H1 (cell line): ENCODE results near the gene ANKS1B. TPM values are rescaled to one million over a fixed set of nuclear protein-coding genes. Genes with fewer than 3 reads are reported as not detected.

Experiments
- CTCF ChIA-PET: fragments of 300-600 bp; sonication (Branson Sonifier 250); formaldehyde crosslinking; loops from one replicate; lab custom pipeline; 2021; ENCODE audit not compliant: partially characterized antibody; lab: Charles Lee
- POLR2A ChIA-PET: fragments of 300-600 bp; sonication (Branson Sonifier 250); formaldehyde crosslinking; loops from one replicate; lab custom pipeline; 2021; ENCODE audit warnings: inconsistent platforms; ENCODE audit not compliant: partially characterized antibody; lab: Charles Lee
- DNase-seq, 2 experiments: peaks; one replicate each; pipeline versions ENCODE4 v3.0.0 to v3.0.0-alpha.2; 2010 to 2022; ENCODE audit warnings: low spot score in 2 of 2, low read depth in 1 of 2, mixed read lengths in 1 of 2
- FAIRE-seq: peaks from 2 replicates; lab custom pipeline; 2011; peaks lifted over from hg19 to GRCh38; lab: Jason Lieb, UNC
- H2AFZ ChIP-seq: 2 replicates; pipeline ENCODE4 v1.8.1; 2012; ENCODE audit warnings: low read length, inconsistent platforms
- H2AK5ac ChIP-seq: 2 replicates; pipeline ENCODE4 v1.6.1; 2013; ENCODE audit warnings: low read depth, low read length
- H2BK120ac ChIP-seq: replicated peaks from 2 replicates; pipeline ENCODE3; 2013; ENCODE audit warnings: low read depth, low read length, inconsistent platforms
- H2BK12ac ChIP-seq: 2 replicates; pipeline ENCODE4 v1.6.1; 2013; ENCODE audit warnings: low read depth, low read length
- H2BK15ac ChIP-seq: 2 replicates; pipeline ENCODE4 v1.6.1; 2013; ENCODE audit warnings: low read length
- H2BK20ac ChIP-seq: 2 replicates; pipeline ENCODE4 v1.6.1; 2013; ENCODE audit warnings: low read length
- H2BK5ac ChIP-seq: 2 replicates; pipeline ENCODE4 v1.6.1; 2013; ENCODE audit warnings: low read depth, low read length
- H3K14ac ChIP-seq: 2 replicates; pipeline ENCODE4 v1.6.1; 2013; ENCODE audit warnings: inconsistent platforms; ENCODE audit not compliant: insufficient read length
- H3K18ac ChIP-seq: 2 replicates; pipeline ENCODE4 v1.6.1; 2013; ENCODE audit warnings: low read length; ENCODE audit errors: extremely low read depth
- H3K23ac ChIP-seq: 2 replicates; pipeline ENCODE4 v1.6.1; 2013; ENCODE audit warnings: inconsistent platforms; ENCODE audit not compliant: insufficient read length
- H3K23me2 ChIP-seq: 2 replicates; pipeline ENCODE4 v1.6.1; 2013; ENCODE audit warnings: low read depth, low read length
- H3K27ac ChIP-seq: 2 replicates; pipeline ENCODE4 v1.6.1; 2011; ENCODE audit warnings: low read depth, low read length, inconsistent platforms
- H3K27me3 ChIP-seq, 4 experiments: replicated peaks in 1 of 4; 1 replicate in 1 of 4; 2 replicates in 3 of 4; pipeline versions ENCODE4 v1.6.1 to v1.8.1; 2011 to 2013; ENCODE audit warnings: low read length in 3 of 4, mild to moderate bottlenecking in 3 of 4, inconsistent platforms in 2 of 4, mixed read lengths in 2 of 4, moderate library complexity in 1 of 4; ENCODE audit not compliant: control insufficient read depth in 3 of 4, insufficient read depth in 3 of 4; ENCODE audit errors: extremely low read depth in 1 of 4
- H3K36me3 ChIP-seq, 4 experiments: 2 replicates each; pipeline versions ENCODE4 v1.6.1 to v1.8.1; 2011 to 2013; ENCODE audit warnings: mild to moderate bottlenecking in 4 of 4, low read length in 3 of 4, moderate library complexity in 2 of 4, control low read depth in 1 of 4, inconsistent platforms in 1 of 4; ENCODE audit not compliant: insufficient read depth in 4 of 4, control insufficient read depth in 2 of 4
- H3K4ac ChIP-seq: replicated peaks from 2 replicates; pipeline ENCODE3; 2013; ENCODE audit warnings: low read length, low read depth, mixed read lengths, inconsistent platforms; ENCODE audit not compliant: insufficient read length
- H3K4me1 ChIP-seq, 4 experiments: replicated peaks in 1 of 4; 1 replicate in 1 of 4; 2 replicates in 3 of 4; pipeline versions ENCODE4 v1.6.1 to v1.8.1; 2011 to 2013; ENCODE audit warnings: low read length in 3 of 4, inconsistent platforms in 2 of 4, mixed read lengths in 1 of 4; ENCODE audit not compliant: insufficient read depth in 4 of 4, control insufficient read depth in 3 of 4
- H3K4me2 ChIP-seq, 2 experiments: 2 replicates each; pipeline versions ENCODE4 v1.6.1 to v1.8.1; 2011 to 2013; ENCODE audit warnings: low read depth in 2 of 2, low read length in 2 of 2, control low read depth in 1 of 2, inconsistent platforms in 1 of 2, mild to moderate bottlenecking in 1 of 2; ENCODE audit not compliant: insufficient read depth in 1 of 2
- H3K4me3 ChIP-seq, 4 experiments: fragments of 200-600, 300-600 bp in 1 of 4; sonication (generic), shearing (Covaris generic), sonication (Bioruptor Twin) in 1 of 4; 2 replicates each; pipeline versions ENCODE4 v1.5.1 to v1.8.1; 2011 to 2016; ENCODE audit warnings: low read length in 4 of 4, low read depth in 3 of 4, control low read depth in 2 of 4, inconsistent platforms in 2 of 4, mild to moderate bottlenecking in 2 of 4, mixed read lengths in 1 of 4, moderate library complexity in 1 of 4; ENCODE audit not compliant: insufficient read depth in 2 of 4; ENCODE audit errors: extremely low read depth in 1 of 4
- H3K56ac ChIP-seq: replicated peaks from 2 replicates; pipeline ENCODE3; 2013; ENCODE audit warnings: low read depth, mild to moderate bottlenecking, mixed read lengths, low read length, inconsistent platforms; ENCODE audit not compliant: insufficient read length
- H3K79me1 ChIP-seq: 2 replicates; pipeline ENCODE4 v1.6.1; 2013; ENCODE audit warnings: low read depth, low read length, control low read depth
- H3K79me2 ChIP-seq, 2 experiments: 2 replicates each; pipeline versions ENCODE4 v1.6.1 to v1.8.1; 2012 to 2013; ENCODE audit warnings: low read length in 2 of 2, mild to moderate bottlenecking in 2 of 2, inconsistent platforms in 1 of 2; ENCODE audit not compliant: insufficient read depth in 2 of 2, control insufficient read depth in 1 of 2
- H3K9ac ChIP-seq, 4 experiments: replicated peaks in 1 of 4; 1 replicate in 1 of 4; 2 replicates in 3 of 4; pipeline versions ENCODE4 v1.6.1 to v1.8.1; 2011 to 2013; ENCODE audit warnings: low read depth in 3 of 4, low read length in 3 of 4, control low read depth in 2 of 4, mild to moderate bottlenecking in 2 of 4, moderate library complexity in 2 of 4, inconsistent platforms in 1 of 4; ENCODE audit errors: extremely low read depth in 1 of 4
- H3K9me3 ChIP-seq, 2 experiments: 2 replicates each; pipeline versions ENCODE4 v1.6.1 to v1.8.1; 2012 to 2013; ENCODE audit warnings: mild to moderate bottlenecking in 2 of 2, moderate library complexity in 2 of 2, control low read depth in 1 of 2, inconsistent platforms in 1 of 2, low read depth in 1 of 2, low read length in 1 of 2, mixed read lengths in 1 of 2; ENCODE audit not compliant: insufficient read depth in 2 of 2
- H4K20me1 ChIP-seq, 2 experiments: replicated peaks in 1 of 2; 2 replicates each; pipeline versions ENCODE3 to v1.8.1; 2011 to 2013; ENCODE audit warnings: inconsistent platforms in 2 of 2, low read length in 2 of 2, mild to moderate bottlenecking in 1 of 2; ENCODE audit not compliant: insufficient read depth in 2 of 2, control insufficient read depth in 1 of 2
- H4K5ac ChIP-seq: 2 replicates; pipeline ENCODE4 v1.6.1; 2013; ENCODE audit warnings: low read length, low read depth, mixed read lengths, inconsistent platforms; ENCODE audit not compliant: insufficient read length
- H4K8ac ChIP-seq: 2 replicates; pipeline ENCODE4 v1.8.0; 2013; ENCODE audit warnings: mild to moderate bottlenecking, moderate library complexity, low read length, inconsistent platforms; ENCODE audit not compliant: insufficient read depth; ENCODE audit errors: extremely low read depth
- H4K91ac ChIP-seq: replicated peaks from 2 replicates; pipeline ENCODE3; 2013; ENCODE audit warnings: low read length, mixed read lengths, inconsistent platforms; ENCODE audit not compliant: insufficient read length
- ASH2L ChIP-seq: fragments of 200-600, 300-600 bp; sonication (generic); IDR thresholded peaks from one replicate; pipeline ENCODE4 v1.7.1; 2017; ENCODE audit warnings: low read length
- FOSL1 ChIP-seq: IDR thresholded peaks from 2 replicates; pipeline ENCODE4 v1.6.1; 2011; ENCODE audit warnings: mild to moderate bottlenecking, low read depth, low read length, moderate library complexity; ENCODE audit not compliant: insufficient read depth
- GABPA ChIP-seq: IDR thresholded peaks from 2 replicates; pipeline ENCODE4 v1.6.1; 2011; ENCODE audit warnings: mild to moderate bottlenecking, low read length, moderate library complexity, borderline replicate concordance; ENCODE audit not compliant: insufficient read depth
- GTF2F1 ChIP-seq: IDR thresholded peaks from 2 replicates; pipeline ENCODE4 v1.6.1; 2012; ENCODE audit warnings: low read depth, low read length, improper control_type of control experiment, borderline replicate concordance
- KDM4A ChIP-seq: IDR thresholded peaks from one replicate; pipeline ENCODE4 v1.7.1; 2012; ENCODE audit warnings: low read depth, mild to moderate bottlenecking, moderate library complexity, low read length, inconsistent platforms; ENCODE audit not compliant: severe bottlenecking
- POU5F1 ChIP-seq: IDR thresholded peaks from 2 replicates; pipeline ENCODE4 v1.6.1; 2011; ENCODE audit warnings: low read depth, mild to moderate bottlenecking, low read length, moderate library complexity
- SAP30 ChIP-seq: fragments of 300-600 bp; sonication (generic); IDR thresholded peaks from 2 replicates; pipeline ENCODE4 v1.7.1; 2012; ENCODE audit warnings: low read length, moderate library complexity, mild to moderate bottlenecking, inconsistent platforms; ENCODE audit not compliant: insufficient read depth, insufficient replicate concordance
- SIRT6 ChIP-seq: IDR thresholded peaks from one replicate; pipeline ENCODE4 v1.7.1; 2012; ENCODE audit warnings: low read length, inconsistent platforms
- SP1 ChIP-seq: IDR thresholded peaks from 2 replicates; pipeline ENCODE4 v1.6.1; 2011; ENCODE audit warnings: low read depth, low read length
- TCF12 ChIP-seq: IDR thresholded peaks from 2 replicates; pipeline ENCODE4 v1.6.1; 2011; ENCODE audit warnings: low read depth, mild to moderate bottlenecking, low read length
- TEAD4 ChIP-seq: IDR thresholded peaks from 2 replicates; pipeline ENCODE4 v1.6.1; 2012; ENCODE audit warnings: low read depth, low read length, inconsistent platforms, mixed read lengths
- ZNF274 ChIP-seq: IDR thresholded peaks from 2 replicates; pipeline ENCODE4 v1.7.0; 2012; ENCODE audit warnings: low read length, borderline replicate concordance; ENCODE audit errors: extremely low read depth
- WGBS, 2 experiments: shearing (Covaris generic) in 1 of 2; methylation state at CpG; one replicate each; pipeline versions ENCODE4 v1.1.6 to v1.1.7; 2013 to 2015; ENCODE audit warnings: low lambda C conversion rate in 2 of 2, mixed read lengths in 2 of 2, inconsistent platforms in 1 of 2, low coverage in 1 of 2, missing lambda C conversion rate in 1 of 2; ENCODE audit not compliant: insufficient replicate concordance in 2 of 2, insufficient coverage in 1 of 2, insufficient read length in 1 of 2; ENCODE audit errors: extremely low coverage in 1 of 2, missing lambda C conversion rate in 1 of 2; 5-methylcytosine and 5-hydroxymethylcytosine counted together
- polyA plus RNA-seq, 7 experiments: library from polyadenylated mRNA; depleted of rRNA in 3 of 7; stranded (reverse) in 5 of 7; unstranded in 2 of 7; fragments of >200 nt in 5 of 7; fragments of 200-250 nt in 2 of 7; gene quantifications; 1 replicate in 5 of 7; 2 replicates in 1 of 7; 4 replicates in 1 of 7; pipeline versions ENCODE4 v1.2.1 to v1.2.3, GENCODE V29; 2011 to 2013; ENCODE audit warnings: missing spikeins in 2 of 7, mixed read lengths in 2 of 7
- total RNA-seq: library from RNA; stranded (reverse); fragmentation: NEBNext Ultra II Directional; extraction: Animal tissue kit (Norgen Biotek cat#: 25700); gene quantifications from 2 replicates; pipeline ENCODE4 v1.2.1, GENCODE V29; 2021

ANKS1B gene
- total and polyA plus RNA-seq, 2 of the 8 experiments (the other 6 are each of a cell fraction or from before 2014, with no cell fraction given), result 2.7 to 6.1 TPM

- ChIA-PET CTCF (interaction anchor here (0.7 kb wide), 1 partner anchor 13 kb away, joined by 3 read pairs; no protein-coding TSS in a partner anchor), POLR2A (no interaction called here)
- no peak overlapping the region for H3K4me3 ChIP-seq
- no peak overlapping the region for H3K14ac ChIP-seq
- no peaks in the 10 kb centered on the region for H3K23me2 ChIP-seq
- 89% methylated on average over 3 of the region's 3 CpGs; no CpG with 5 or more reads in 1 of the 2 experiments for WGBS, 2 experiments
- H3K27ac ChIP-seq, result no peak overlapping the region
- no peak overlapping the region for H2AK5ac ChIP-seq
- no peak overlapping the region for H2BK20ac ChIP-seq
- H4K20me1 ChIP-seq, result no peaks in the 10 kb centered on the region
- H4K91ac ChIP-seq, result no peak overlapping the region
- no peak overlapping the region for H3K9ac ChIP-seq
- no peak for DNase-seq
- H4K8ac ChIP-seq, result no peak overlapping the region
- H3K9me3 ChIP-seq, result no peaks in the 10 kb centered on the region
- no peak overlapping the region for H2BK15ac ChIP-seq
- no peak overlapping the region for H4K5ac ChIP-seq
- H2AFZ ChIP-seq, result no peak overlapping the region
- H3K4me1 ChIP-seq, result no peaks in the 10 kb centered on the region
- H3K36me3 ChIP-seq, result no peaks in the 10 kb centered on the region
- H3K79me2 ChIP-seq, result no peaks in the 10 kb centered on the region
- H2BK120ac ChIP-seq, result no peak overlapping the region
- no peak overlapping the region for H3K4me2 ChIP-seq
- H3K4ac ChIP-seq, result no peak overlapping the region
- TF ChIP-seq TEAD4, result no peak
- no peak for TF ChIP-seq FOSL1
- TF ChIP-seq GTF2F1, result no peak
- TF ChIP-seq SIRT6, result no peak
- no peak for TF ChIP-seq ZNF274
- TF ChIP-seq TCF12, result no peak
- TF ChIP-seq ASH2L, result no peak
- no peak for TF ChIP-seq GABPA
- TF ChIP-seq SAP30, result no peak
- TF ChIP-seq SP1, result no peak
- no peak for TF ChIP-seq KDM4A
- no peak for TF ChIP-seq POU5F1
- TF ChIP-seq, all 59 proteins: peak for 0
- no peak overlapping the region for H3K18ac ChIP-seq
- no peak overlapping the region for H3K23ac ChIP-seq
- H3K56ac ChIP-seq, result no peak overlapping the region
- no peak overlapping the region for H2BK12ac ChIP-seq
- FAIRE-seq, result no peak
- H3K27me3 ChIP-seq, result peaks cover 0 to 3% (median 0%) of the 10 kb centered on the region in 4 experiments; a peak in 1 of 7 replicates
- H3K79me1 ChIP-seq, result no peaks in the 10 kb centered on the region
- no peak overlapping the region for H2BK5ac ChIP-seq
Measured at GRCh38 chr12:99049774-99050173, 935.0 kb downstream of the ANKS1B start.
